ENCODE measurements around the gene LMO1.

Gene LMO1

GRCh38 chr11:8263109-8263768 lies 439 bp downstream of the LMO1 start:
- DNase-seq (ENCODE audit: low read depth, low spot score), result peak; percentile 36

GRCh38 chr11:8262552-8263108 lies 1.0 kb downstream of the LMO1 start:
- DNase-seq (ENCODE audit: low read depth, low spot score), result peak; percentile 74

GRCh38 chr11:8261921-8262551 lies 1.6 kb downstream of the LMO1 start:
- peak; percentile 80 for DNase-seq (ENCODE audit: low read depth, low spot score)

GRCh38 chr11:8261291-8261690 lies 2.4 kb downstream of the LMO1 start:
- DNase-seq (ENCODE audit: low read depth, low spot score), result peak; percentile 1

- DNase-seq (ENCODE audit: low read depth, low spot score), result peak; percentile 0
These were observed 3.3 kb downstream of the LMO1 start for GRCh38 chr11:8260202-8260966.

- no peak for DNase-seq (ENCODE audit: low read depth, low spot score)
These were observed 4.2 kb downstream of the LMO1 start for GRCh38 chr11:8259306-8259959.

GRCh38 chr11:8258784-8259183 lies 4.9 kb downstream of the LMO1 start:
- DNase-seq (ENCODE audit: low read depth, low spot score), result no peak

- DNase-seq (ENCODE audit: low read depth, low spot score), result peak; percentile 0
These were observed 5.4 kb downstream of the LMO1 start for GRCh38 chr11:8258289-8258688.

- no peak for DNase-seq (ENCODE audit: low read depth, low spot score)
These were observed 6.5 kb downstream of the LMO1 start for GRCh38 chr11:8257003-8257664.

- peak; percentile 0 for DNase-seq (ENCODE audit: low read depth, low spot score)
These were observed 7.2 kb downstream of the LMO1 start for GRCh38 chr11:8256271-8257002.

- DNase-seq (ENCODE audit: low read depth, low spot score), result peak; percentile 0
These were observed 10.1 kb downstream of the LMO1 start for GRCh38 chr11:8253566-8253965.

- DNase-seq (ENCODE audit: low read depth, low spot score), result peak; percentile 0
These were observed 10.7 kb downstream of the LMO1 start for GRCh38 chr11:8252946-8253345.

GRCh38 chr11:8252388-8252787 lies 11.3 kb downstream of the LMO1 start:
- DNase-seq (ENCODE audit: low read depth, low spot score), result peak; percentile 1

- peak; percentile 0 for DNase-seq (ENCODE audit: low read depth, low spot score)
These were observed 11.9 kb downstream of the LMO1 start for GRCh38 chr11:8251616-8252295.

- peak; percentile 1 for DNase-seq (ENCODE audit: low read depth, low spot score)
These were observed 12.6 kb downstream of the LMO1 start for GRCh38 chr11:8250981-8251615.

GRCh38 chr11:8250434-8250833 lies 13.2 kb downstream of the LMO1 start:
- DNase-seq (ENCODE audit: low read depth, low spot score), result peak; percentile 1

GRCh38 chr11:8249482-8249881 lies 14.2 kb downstream of the LMO1 start:
- DNase-seq (ENCODE audit: low read depth, low spot score), result no peak

- DNase-seq (ENCODE audit: low read depth, low spot score), result no peak
These were observed 14.9 kb downstream of the LMO1 start for GRCh38 chr11:8248786-8249185.

- DNase-seq (ENCODE audit: low read depth, low spot score), result no peak
These were observed 16.4 kb downstream of the LMO1 start for GRCh38 chr11:8247312-8247711.

- DNase-seq (ENCODE audit: low read depth, low spot score), result no peak
These were observed 20.2 kb downstream of the LMO1 start for GRCh38 chr11:8243458-8243857.

Measured in ELF-1 (cell line).